ENCODE results near the gene CHTOP.
A peak's percentile ranks its signal among the peaks of the same experiment; 100 is the strongest.
"Not testable (repeated sequence)": the region's sequence is repeated elsewhere in the genome, so short reads cannot be mapped to it uniquely, and the experiment has no call there.

The CHTOP gene

DNA sequence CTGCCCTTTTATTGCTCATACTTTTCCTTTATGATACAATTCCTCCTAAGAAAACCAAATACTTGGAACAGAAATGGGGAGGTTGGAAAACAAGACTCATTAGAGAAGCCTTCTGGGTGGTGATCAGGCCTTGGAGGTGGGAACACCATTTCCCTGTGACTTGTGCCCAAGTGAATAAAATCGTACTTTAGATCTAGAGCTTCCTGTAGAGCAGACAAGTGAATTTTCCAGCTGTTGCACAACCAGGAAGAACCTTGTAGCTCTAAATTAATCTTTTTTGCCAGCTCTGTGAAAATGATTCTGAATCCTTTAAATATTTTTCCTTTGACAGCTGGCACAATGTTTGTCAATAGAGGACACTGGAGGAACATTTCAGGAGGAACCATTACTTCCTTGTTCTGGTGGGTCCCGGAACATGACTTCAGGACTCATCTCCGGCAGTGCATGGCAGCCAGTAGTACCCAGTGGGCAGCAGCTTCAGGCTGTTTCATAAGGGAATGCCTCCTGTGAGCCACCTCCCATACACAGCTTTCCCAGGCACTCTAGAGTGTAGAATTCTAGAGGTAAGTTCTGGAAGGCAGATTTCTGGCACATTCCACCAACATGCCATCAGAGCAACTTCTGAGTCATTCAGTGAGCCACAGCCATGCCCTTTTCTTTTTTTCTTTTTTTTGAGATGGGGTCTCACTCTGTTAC lies 19.1 kb downstream of the CHTOP start:
- DNase-seq (ENCODE audit: insufficient read length) (no peak), FAIRE-seq (no peak)
- TF ChIP-seq TAF1 (IDR thresholded peaks at IDR 0.05; ENCODE audit: borderline replicate concordance, low read depth, low read length) (no peak), POLR2AphosphoS5 (IDR thresholded peaks at IDR 0.05; ENCODE audit: low read depth, low read length) (no peak), POLR2A (IDR thresholded peaks at IDR 0.05; ENCODE audit: low read depth, low read length) (no peak)

GRCh38 chr1:153655333-153655732 lies 21.5 kb downstream of the CHTOP start:
- TF ChIP-seq POLR2A (IDR thresholded peaks at IDR 0.05; ENCODE audit: low read depth, low read length) (no peak), POLR2AphosphoS5 (IDR thresholded peaks at IDR 0.05; ENCODE audit: low read depth, low read length) (no peak), TAF1 (IDR thresholded peaks at IDR 0.05; ENCODE audit: borderline replicate concordance, low read depth, low read length) (no peak)
- DNase-seq (ENCODE audit: insufficient read length) (no peak), FAIRE-seq (no peak)

DNA sequence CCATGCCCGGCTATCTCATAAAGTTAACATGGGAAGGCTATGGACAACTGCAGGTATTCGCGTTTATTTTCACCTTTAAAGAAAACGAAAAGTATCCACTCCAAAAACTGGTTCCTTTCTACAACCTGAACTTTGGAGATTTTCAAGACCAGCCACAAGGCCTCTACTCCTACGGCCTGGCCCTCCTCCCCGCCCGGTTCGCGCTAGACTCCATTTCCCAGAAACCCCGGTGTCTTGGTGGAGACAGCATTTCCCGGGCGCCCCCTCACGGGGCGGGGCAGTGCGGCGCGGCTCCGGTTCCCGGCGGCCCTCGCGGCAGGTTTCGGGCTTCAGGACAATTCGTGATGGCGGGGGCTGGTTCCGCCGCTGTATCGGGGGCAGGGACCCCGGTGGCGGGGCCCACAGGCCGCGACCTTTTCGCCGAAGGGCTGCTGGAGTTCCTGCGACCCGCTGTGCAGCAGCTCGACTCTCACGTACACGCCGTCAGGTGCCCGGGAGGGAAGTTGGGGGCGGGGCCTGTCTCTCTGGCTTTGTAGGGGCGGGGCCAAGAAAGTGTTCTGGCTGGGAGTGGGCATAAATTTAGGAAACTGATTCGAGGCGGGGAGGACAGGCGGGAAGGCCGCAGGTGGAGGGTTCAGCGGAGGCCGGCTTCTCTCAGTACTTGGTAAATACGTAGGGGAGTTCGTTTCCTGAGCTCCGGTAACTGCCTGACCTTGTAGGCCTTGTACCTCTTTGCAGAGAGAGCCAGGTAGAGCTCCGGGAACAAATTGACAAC lies 24.7 kb downstream of the CHTOP start, which contains the start of gene SNAPIN:
Gene SNAPIN (plus strand): TSS at position 304 of the 775 bp plus-strand sequence. CDS start 41 bp downstream, at position 345.
- TF ChIP-seq TAF1 (IDR thresholded peaks at IDR 0.05; ENCODE audit: borderline replicate concordance, low read depth, low read length) (peak; percentile 60; the same call in 1 of the 2 replicates), POLR2AphosphoS5 (IDR thresholded peaks at IDR 0.05; ENCODE audit: low read depth, low read length) (peak; percentile 72), POLR2A (IDR thresholded peaks at IDR 0.05; ENCODE audit: low read depth, low read length) (peak; percentile 84)
- peak; percentile 89 for FAIRE-seq
- peak; percentile 92 for DNase-seq (ENCODE audit: insufficient read length)

GRCh38 chr1:153659175-153659534 lies 25.3 kb downstream of the CHTOP start:
- FAIRE-seq: no peak
- DNase-seq (ENCODE audit: insufficient read length): no peak
- no peak for TF ChIP-seq POLR2AphosphoS5 (IDR thresholded peaks at IDR 0.05; ENCODE audit: low read depth, low read length)
- TF ChIP-seq POLR2A (IDR thresholded peaks at IDR 0.05; ENCODE audit: low read depth, low read length): no peak
- no peak for TF ChIP-seq TAF1 (IDR thresholded peaks at IDR 0.05; ENCODE audit: borderline replicate concordance, low read depth, low read length)

GRCh38 chr1:153659656-153660055 lies 25.8 kb downstream of the CHTOP start:
- no peak for DNase-seq (ENCODE audit: insufficient read length)
- FAIRE-seq: no peak

GRCh38 chr1:153661111-153661708 lies 27.3 kb downstream of the CHTOP start:
- DNase-seq (ENCODE audit: insufficient read length): no peak
- TF ChIP-seq TAF1 (IDR thresholded peaks at IDR 0.05; ENCODE audit: borderline replicate concordance, low read depth, low read length) (no peak), POLR2A (IDR thresholded peaks at IDR 0.05; ENCODE audit: low read depth, low read length) (no peak; the same call in none of the 2 replicates), POLR2AphosphoS5 (IDR thresholded peaks at IDR 0.05; ENCODE audit: low read depth, low read length) (peak; percentile 85)
- no peak for FAIRE-seq

More at GRCh38 chr1:153659656-153660055, 25.8 kb downstream of the CHTOP start:
- no peak for TF ChIP-seq POLR2AphosphoS5 (IDR thresholded peaks at IDR 0.05; ENCODE audit: low read depth, low read length)
- no peak for TF ChIP-seq POLR2A (IDR thresholded peaks at IDR 0.05; ENCODE audit: low read depth, low read length)
- no peak for TF ChIP-seq TAF1 (IDR thresholded peaks at IDR 0.05; ENCODE audit: borderline replicate concordance, low read depth, low read length)

GRCh38 chr1:153662269-153662668 lies 28.4 kb downstream of the CHTOP start:
- FAIRE-seq (no peak), DNase-seq (ENCODE audit: insufficient read length) (no peak)
- no peak; the same call in 1 of the 2 replicates for TF ChIP-seq POLR2A (IDR thresholded peaks at IDR 0.05; ENCODE audit: low read depth, low read length)

GRCh38 chr1:153663211-153663610 lies 29.3 kb downstream of the CHTOP start:
- TF ChIP-seq POLR2AphosphoS5 (IDR thresholded peaks at IDR 0.05; ENCODE audit: low read depth, low read length): no peak
- TF ChIP-seq TAF1 (IDR thresholded peaks at IDR 0.05; ENCODE audit: borderline replicate concordance, low read depth, low read length): no peak
- no peak for TF ChIP-seq POLR2A (IDR thresholded peaks at IDR 0.05; ENCODE audit: low read depth, low read length)
- FAIRE-seq: no peak

GRCh38 chr1:153667439-153667838 lies 33.6 kb downstream of the CHTOP start:
- FAIRE-seq (no peak), DNase-seq (ENCODE audit: insufficient read length) (no peak)
- TF ChIP-seq TAF1 (IDR thresholded peaks at IDR 0.05; ENCODE audit: borderline replicate concordance, low read depth, low read length) (no peak), POLR2A (IDR thresholded peaks at IDR 0.05; ENCODE audit: low read depth, low read length) (no peak), POLR2AphosphoS5 (IDR thresholded peaks at IDR 0.05; ENCODE audit: low read depth, low read length) (no peak)

More at GRCh38 chr1:153663211-153663610, 29.3 kb downstream of the CHTOP start:
- no peak for DNase-seq (ENCODE audit: insufficient read length)

- FAIRE-seq; DNase-seq (ENCODE audit: insufficient read length): not testable (repeated sequence)
These were observed 34.8 kb downstream of the CHTOP start for GRCh38 chr1:153668672-153669071.

GRCh38 chr1:153669606-153670005 lies 35.7 kb downstream of the CHTOP start:
- no peak for TF ChIP-seq TAF1 (IDR thresholded peaks at IDR 0.05; ENCODE audit: borderline replicate concordance, low read depth, low read length)
- TF ChIP-seq POLR2AphosphoS5 (IDR thresholded peaks at IDR 0.05; ENCODE audit: low read depth, low read length): no peak
- TF ChIP-seq POLR2A (IDR thresholded peaks at IDR 0.05; ENCODE audit: low read depth, low read length): no peak

More at GRCh38 chr1:153669606-153670005, 35.7 kb downstream of the CHTOP start:
- FAIRE-seq (no peak), DNase-seq (ENCODE audit: insufficient read length) (no peak)

All from GM12892 (cell line).